HG02759 (cell line): ENCODE measurements around the gene IGFBP2.
"Not testable (repeated sequence)": the region's sequence is repeated elsewhere in the genome, so short reads cannot be mapped to it uniquely, and the experiment has no call there.

Experiments
- ATAC-seq: cut with Tn5 transposase; IDR thresholded peaks from one replicate; pipeline ENCODE4 v1.9.1; 2021; ENCODE audit warnings: mild to moderate bottlenecking, moderate library complexity; ENCODE audit not compliant: unreplicated experiment

The IGFBP2 gene

GRCh38 chr2:216632952-216633615 lies at the start of gene IGFBP2:
TSS of gene IGFBP2 (plus strand) at chr2:216633420. CDS start at chr2:216633524, 104 bp downstream.
- peak; percentile 53 for ATAC-seq

GRCh38 chr2:216583606-216584005 lies 49.6 kb upstream of the IGFBP2 start:
- no peak for ATAC-seq

GRCh38 chr2:216584112-216584511 lies 49.1 kb upstream of the IGFBP2 start:
- no peak for ATAC-seq

- ATAC-seq, result no peak
Measured at GRCh38 chr2:216585441-216585840, 47.8 kb upstream of the IGFBP2 start.

- ATAC-seq, result no peak
Measured at GRCh38 chr2:216588861-216589710, 44.1 kb upstream of the IGFBP2 start.

GRCh38 chr2:216589791-216590190 lies 43.4 kb upstream of the IGFBP2 start:
- ATAC-seq, result no peak

- ATAC-seq, result no peak
Measured at GRCh38 chr2:216590780-216591179, 42.4 kb upstream of the IGFBP2 start.

GRCh38 chr2:216591480-216591879 lies 41.7 kb upstream of the IGFBP2 start:
- ATAC-seq, result no peak

GRCh38 chr2:216594081-216594480 lies 39.1 kb upstream of the IGFBP2 start:
- ATAC-seq, result no peak

GRCh38 chr2:216596236-216596979 lies 36.8 kb upstream of the IGFBP2 start:
- no peak for ATAC-seq

GRCh38 chr2:216596980-216597509 lies 36.2 kb upstream of the IGFBP2 start:
- no peak for ATAC-seq

GRCh38 chr2:216597825-216598224 lies 35.4 kb upstream of the IGFBP2 start:
- not testable (repeated sequence) for ATAC-seq

GRCh38 chr2:216601632-216602409 lies 31.4 kb upstream of the IGFBP2 start:
- ATAC-seq, result no peak

GRCh38 chr2:216603010-216603883 lies 30.0 kb upstream of the IGFBP2 start:
- no peak for ATAC-seq

GRCh38 chr2:216603884-216604245 lies 29.4 kb upstream of the IGFBP2 start:
- ATAC-seq, result no peak

GRCh38 chr2:216604458-216604857 lies 28.8 kb upstream of the IGFBP2 start:
- ATAC-seq, result no peak

- peak; percentile 95 for ATAC-seq
Measured at GRCh38 chr2:216606551-216607276, 26.5 kb upstream of the IGFBP2 start.

- ATAC-seq, result no peak
Measured at GRCh38 chr2:216607277-216607560, 26.0 kb upstream of the IGFBP2 start.

GRCh38 chr2:216608525-216608924 lies 24.7 kb upstream of the IGFBP2 start:
- ATAC-seq, result no peak
